ENCODE results near the gene PIGS.

PIGS gene

GRCh38 chr17:28505986-28506665 lies 65.2 kb downstream of the PIGS start, which contains the start of gene FOXN1:
Gene FOXN1, plus strand, starts transcription at chr17:28506348. Its CDS starts 17,622 bp downstream, at chr17:28523970.
- DNase-seq = no peak

GRCh38 chr17:28503420-28503819 lies 67.9 kb downstream of the PIGS start:
- no peak for DNase-seq

Measured in hematopoietic multipotent progenitor cell treated with erythropoietin and hydrocortisone succinate and interleukin-3 and kit ligand, for 4 days (in vitro differentiated cells).